Frontal cortex (tissue), 4 donors: ENCODE results near the gene SLCO4A1. TPM values are rescaled to one million over a fixed set of nuclear protein-coding genes. Genes with fewer than 3 reads are reported as not detected.
A peak's percentile ranks its signal among the peaks of the same experiment; 100 is the strongest.

Experiments used
- DNase-seq, 2 donors: peaks; one replicate each; pipeline ENCODE4 v3.0.0; 2012; ENCODE audit warnings: low spot score in 2 of 2
- FAIRE-seq: peaks from 2 replicates; lab custom pipeline; 2012; peaks lifted over from hg19 to GRCh38; lab: Jason Lieb, UNC
- total RNA-seq: library from RNA; depleted of rRNA; stranded (reverse); fragments of >200 nt; gene quantifications from one replicate; pipeline ENCODE4 v1.2.3, GENCODE V29; 2014
- donor health status: control.
- donor health status: control.
- donor health status: control.

Gene SLCO4A1
- total RNA-seq, 1 donor from 2014 or later: 1.6 TPM

DNA sequence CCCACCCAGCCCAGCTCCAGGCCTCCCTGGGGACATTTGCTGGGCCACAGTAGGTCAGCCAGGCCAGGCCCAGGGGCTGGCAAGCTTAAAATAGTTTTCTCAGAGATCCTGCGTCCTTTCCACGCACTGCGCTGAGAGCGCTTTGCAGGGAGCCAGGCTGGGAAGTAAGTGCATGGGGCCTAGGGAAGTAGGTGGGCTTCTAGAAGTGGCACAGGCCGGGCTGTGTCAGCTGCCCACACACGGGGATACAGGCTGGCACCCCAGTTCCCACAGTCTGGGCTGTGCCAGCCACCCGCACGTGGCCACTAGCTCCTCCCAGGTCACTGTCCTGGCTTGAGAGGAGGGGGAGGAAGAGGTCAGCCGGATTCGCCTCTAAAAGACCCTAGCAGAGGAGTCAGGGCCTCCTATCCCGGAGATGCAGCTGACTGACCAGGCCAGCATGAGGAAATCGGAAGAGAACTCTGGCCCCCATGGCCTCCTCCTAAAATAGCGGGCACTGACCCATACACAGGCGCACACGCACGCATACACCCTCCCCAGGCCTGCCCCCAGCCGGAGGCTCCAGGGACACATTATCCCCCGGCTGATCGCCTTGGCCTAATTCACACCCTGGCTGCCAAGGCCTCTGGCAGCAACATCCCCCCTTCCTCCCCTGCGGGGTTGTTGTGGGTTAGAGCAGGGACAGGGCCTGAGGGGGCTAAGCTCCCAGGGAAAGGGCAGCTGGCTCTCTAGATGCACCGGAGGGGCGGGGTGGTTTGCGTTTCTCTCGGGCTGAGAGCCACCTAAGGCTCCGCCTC is 5.4 kb downstream of the SLCO4A1 start:
- FAIRE-seq: no peak
- no peak for DNase-seq

DNA sequence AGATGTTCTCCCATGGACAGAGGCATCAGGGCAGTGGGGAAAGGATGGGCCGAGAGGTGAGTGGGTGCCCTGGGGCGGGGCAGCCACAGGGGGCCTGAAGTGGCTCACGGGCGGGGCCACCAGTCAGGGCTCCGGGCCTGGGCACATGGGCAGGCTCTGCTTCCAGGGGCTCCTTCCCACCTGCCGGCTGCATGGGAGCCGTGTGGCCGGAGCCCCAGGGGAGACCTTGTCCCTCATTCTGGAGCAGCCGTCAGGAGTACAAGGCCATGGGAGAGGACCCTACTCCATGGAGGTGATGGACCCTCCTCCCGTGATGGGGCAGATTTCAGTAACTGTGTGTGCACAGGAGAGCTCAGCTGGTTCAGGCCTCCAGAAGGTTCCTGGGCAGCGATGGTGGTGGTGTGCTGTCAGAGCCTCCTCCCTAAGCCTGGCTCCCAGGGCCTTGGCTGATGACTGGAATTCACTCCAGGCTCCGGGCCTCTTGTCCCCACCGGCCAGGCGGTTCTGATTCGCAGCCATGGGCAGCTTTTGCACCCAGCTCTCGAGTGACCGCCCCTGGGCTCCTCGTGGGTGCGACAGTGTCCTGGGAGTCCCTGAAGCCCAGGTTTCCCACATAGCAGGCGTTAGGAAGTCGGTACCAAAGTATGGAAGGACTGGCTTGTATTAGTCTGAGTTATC is 6.2 kb downstream of the SLCO4A1 start:
- DNase-seq: no peak
- no peak for FAIRE-seq

- DNase-seq: no peak
- FAIRE-seq: no peak
These were observed 6.8 kb downstream of the SLCO4A1 start for GRCh38 chr20:62649140-62649539.

GRCh38 chr20:62650551-62651284 is 8.4 kb downstream of the SLCO4A1 start:
- FAIRE-seq (no peak), DNase-seq (no peak)

DNA sequence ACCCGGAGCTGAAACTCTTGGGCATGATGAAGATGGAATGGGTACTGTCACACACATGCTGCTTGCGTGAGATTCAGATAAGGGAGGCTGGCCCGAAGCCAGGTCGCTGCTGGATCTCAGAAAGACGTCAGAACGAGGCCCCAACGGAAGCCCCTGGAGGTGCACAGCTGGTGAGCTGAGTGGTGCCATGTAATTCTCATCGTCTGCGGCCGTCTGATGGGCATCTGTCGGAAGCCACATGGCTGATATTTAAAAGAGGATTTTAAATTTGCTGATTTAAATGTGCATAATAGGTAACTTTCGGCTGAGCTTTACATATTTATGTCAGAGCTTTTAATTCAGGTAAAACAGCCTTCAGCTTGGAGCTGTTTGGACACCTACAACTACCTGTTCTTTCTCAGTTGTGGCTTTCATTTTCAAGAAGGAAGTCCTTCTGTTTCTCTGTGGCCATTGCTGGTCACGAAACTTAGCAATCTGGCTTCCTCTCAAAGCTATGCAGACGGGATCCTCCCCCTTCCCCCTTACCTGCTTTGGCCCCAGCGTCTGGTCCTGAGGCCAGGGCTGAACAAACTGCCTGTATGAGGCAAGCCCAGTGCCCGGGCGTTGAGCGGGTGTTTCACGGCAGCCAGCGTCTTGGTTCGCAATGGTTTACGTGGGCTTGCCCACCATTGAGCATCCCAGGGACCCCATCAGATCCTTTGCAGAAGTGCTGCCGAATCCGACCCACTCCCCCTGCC is 9.2 kb downstream of the SLCO4A1 start:
- no peak for FAIRE-seq

DNA sequence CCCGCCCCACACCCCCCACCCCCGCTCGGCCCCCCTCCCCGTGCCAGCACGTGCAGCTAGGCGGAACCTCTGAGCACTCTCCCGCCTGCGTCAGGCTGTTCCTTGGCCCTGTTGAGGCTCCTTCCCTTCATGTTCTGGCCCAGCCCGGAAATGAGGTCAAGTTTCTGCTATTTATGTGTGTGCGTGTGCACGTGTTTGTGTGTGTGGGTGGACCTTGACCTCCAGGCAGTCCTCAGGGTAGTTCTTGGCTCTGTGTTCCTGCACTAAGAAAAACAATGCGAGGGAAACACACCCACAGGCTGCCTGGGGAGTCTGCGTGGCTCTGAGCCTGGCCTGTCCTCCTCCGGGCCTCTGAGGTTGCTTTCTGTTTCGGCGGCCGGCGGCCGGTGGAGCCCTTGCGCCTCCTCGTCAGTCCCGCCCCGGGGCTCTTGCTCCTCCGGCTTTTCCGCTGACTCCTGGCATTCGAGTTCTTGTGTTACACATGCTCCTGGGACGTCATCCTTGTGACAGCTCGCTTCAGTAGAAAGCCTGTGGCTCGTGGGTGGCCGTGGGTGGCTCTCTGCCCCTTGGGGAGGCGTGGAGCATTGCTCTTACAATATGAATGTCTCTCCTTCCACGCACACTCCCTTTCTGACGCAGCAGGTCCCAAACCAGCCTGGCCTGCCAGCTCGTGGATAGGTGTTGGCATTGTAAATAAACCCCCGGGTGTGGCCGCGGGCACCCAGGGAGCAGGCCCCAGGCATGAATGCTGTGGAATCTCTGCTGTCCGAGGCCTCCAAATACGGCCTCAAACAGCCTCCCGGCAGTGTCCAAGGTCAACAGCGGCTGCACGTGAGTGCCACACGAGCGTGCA is 10.0 kb downstream of the SLCO4A1 start:
- peak; percentile 77 to 90 for DNase-seq
- FAIRE-seq: no peak

More for the DNA sequence above, 9.2 kb downstream of the SLCO4A1 start:
- no peak for DNase-seq

DNA sequence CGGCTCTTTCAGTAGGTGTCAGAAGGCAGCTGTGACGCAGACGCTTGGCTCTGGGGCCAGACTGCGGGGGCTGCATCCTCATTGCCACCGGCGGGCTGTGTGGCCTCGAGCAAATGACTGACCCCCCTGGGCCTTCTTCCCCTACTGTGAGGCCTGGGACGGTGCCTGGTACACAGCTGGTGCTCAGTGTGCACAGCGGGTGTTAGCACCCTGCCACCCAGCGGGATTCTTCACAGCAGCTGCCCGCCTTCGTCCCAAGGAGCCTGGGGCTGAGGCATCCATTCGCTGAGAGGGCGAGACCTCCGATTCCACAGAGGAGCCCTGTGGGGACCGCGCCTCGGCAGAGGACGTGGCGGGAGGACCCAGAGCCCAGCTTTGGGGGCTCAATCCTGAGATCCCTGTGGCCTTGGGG is 10.6 kb downstream of the SLCO4A1 start:
- no peak for DNase-seq
- FAIRE-seq: no peak

GRCh38 chr20:62653373-62653772 is 11.1 kb downstream of the SLCO4A1 start:
- DNase-seq (no peak), FAIRE-seq (no peak)

DNA sequence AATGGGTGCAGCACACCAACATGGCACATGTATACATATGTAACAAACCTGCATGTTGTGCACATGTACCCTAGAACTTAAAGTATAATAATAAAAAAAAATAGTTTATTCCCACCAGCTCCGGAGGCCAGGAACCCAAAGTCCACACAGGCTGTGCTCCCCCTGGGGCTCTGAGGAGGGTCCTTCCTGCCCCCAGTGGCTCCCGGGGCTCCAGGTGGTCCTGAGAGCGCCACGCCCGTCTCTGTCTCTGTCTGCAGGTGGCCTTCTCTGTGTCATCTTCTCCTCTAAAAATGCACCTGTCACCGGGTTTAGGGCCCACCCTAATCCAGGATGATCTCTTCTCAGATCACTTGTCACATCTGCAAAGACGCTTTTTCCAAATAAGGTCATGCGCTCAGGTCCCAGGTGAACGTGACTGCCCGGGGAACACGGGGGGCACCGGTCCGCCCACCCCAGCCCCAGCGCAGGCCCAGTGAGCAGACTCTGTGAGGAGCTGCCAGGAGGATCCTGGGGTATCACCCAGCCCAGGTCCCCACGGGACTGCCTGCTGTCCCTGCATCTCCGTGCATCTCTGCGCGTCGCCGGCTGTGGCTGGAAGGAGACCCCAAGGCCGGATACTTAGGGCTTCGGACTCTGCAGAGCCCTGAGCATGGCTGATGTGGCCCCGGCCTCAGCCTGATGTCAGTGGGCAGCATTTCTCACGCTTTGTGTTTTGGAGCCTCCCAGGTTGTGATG is 11.8 kb downstream of the SLCO4A1 start:
- no peak for FAIRE-seq

DNA sequence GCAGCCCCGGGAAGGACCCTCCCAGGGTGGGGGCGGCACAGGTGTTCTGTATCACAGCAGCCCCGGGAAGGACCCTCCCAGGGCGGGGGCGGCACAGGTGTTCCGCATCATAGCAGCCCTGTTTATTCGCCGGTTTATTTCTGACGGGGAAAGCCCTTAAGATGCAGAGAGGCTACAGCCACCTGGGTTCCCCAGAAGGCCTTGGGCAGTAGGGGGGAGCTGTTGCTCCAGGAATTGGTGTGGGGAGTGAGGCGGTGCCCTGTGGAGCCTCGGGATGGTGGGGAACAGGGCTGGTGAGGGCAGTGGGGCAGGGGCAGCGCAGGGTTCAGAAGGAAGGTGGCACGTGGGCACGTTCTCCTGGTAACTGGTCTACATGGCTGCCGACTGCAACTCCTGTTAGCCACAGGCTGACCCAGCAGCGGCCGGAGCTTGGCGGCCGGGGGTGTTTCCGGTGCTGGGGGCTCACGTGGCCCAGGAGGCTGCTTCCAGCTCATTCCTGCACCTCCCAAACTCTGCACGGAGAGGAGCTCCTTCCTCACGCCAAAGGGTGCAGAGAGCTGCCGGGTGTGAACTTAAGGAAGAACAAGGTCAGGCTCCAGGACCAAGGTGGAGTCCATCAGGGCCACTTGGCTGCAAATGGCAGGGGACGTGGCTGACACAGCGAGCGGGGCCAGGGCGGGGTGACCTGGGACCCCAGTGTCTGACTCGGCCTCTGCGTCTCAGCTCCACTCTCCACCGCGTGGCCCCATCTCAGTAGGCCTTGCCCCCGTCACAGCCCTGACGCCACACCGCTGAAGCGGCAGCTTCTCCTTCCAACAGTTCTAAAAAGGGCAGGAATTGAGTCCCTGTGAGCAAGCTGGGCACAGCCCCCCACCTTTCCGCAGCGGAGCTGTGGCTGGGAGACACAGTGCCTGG is 13.2 kb downstream of the SLCO4A1 start:
- FAIRE-seq: no peak
- no peak for DNase-seq

More for the DNA sequence above, 11.8 kb downstream of the SLCO4A1 start:
- DNase-seq: no peak

DNA sequence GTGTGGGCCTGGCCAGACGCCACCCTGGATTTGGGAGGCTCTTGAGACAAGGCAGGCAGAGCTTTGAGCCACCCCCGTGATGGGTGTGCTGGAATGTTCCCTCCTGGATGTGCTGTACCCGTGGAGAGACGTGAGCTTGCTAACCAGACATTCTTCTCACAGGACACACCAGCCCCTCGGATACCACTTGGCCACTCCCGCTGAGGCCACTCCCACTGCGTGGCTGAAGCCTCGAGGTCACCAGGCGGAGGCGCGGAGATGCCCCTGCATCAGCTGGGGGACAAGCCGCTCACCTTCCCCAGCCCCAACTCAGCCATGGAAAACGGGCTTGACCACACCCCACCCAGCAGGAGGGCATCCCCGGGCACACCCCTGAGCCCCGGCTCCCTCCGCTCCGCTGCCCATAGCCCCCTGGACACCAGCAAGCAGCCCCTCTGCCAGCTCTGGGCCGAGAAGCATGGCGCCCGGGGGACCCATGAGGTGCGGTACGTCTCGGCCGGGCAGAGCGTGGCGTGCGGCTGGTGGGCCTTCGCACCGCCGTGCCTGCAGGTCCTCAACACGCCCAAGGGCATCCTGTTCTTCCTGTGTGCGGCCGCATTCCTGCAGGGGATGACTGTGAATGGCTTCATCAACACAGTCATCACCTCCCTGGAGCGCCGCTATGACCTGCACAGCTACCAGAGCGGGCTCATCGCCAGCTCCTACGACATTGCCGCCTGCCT is 14.1 kb downstream of the SLCO4A1 start:
- DNase-seq: no peak
- no peak for FAIRE-seq

GRCh38 chr20:62656919-62657588 is 14.8 kb downstream of the SLCO4A1 start:
- DNase-seq (no peak), FAIRE-seq (no peak)

- no peak for FAIRE-seq
- no peak for DNase-seq
These were observed 15.3 kb downstream of the SLCO4A1 start for GRCh38 chr20:62657589-62657942.

DNA sequence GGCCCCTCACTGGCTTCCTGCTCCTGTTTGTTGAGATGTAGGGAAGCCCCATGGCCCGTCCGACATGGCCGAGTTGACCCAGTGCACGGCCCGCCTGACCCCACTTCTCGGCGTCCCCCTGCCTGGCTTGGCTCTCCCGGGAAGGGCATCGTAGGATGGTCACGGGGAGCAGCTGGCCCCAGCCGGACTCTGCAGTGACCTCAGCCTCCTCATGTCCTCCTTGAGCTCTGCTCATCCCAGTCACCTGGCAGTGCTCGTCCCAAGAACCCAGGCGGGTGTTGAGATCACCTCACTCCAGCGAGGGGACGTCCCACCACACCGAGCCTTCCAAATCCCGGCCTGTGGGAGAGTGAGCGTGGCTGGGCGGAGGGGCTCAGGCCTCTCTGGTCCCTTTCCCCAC is 15.7 kb downstream of the SLCO4A1 start:
- FAIRE-seq (no peak), DNase-seq (no peak)

- DNase-seq (no peak), FAIRE-seq (no peak)
These were observed 16.4 kb downstream of the SLCO4A1 start for GRCh38 chr20:62658593-62659178.
